ENCODE data around the gene MAML3.

Gene MAML3

GRCh38 chr4:140137671-140138070 lies 16.3 kb downstream of the MAML3 start:
- Histone ChIP-seq H3K27ac (replicated peaks) (no peak overlapping the region), H3K4me3 (replicated peaks; ENCODE audit: insufficient read depth, low read length) (no peak overlapping the region), H3K27me3 (ENCODE audit: insufficient read depth, poor library complexity, severe bottlenecking) (no peaks in the 10 kb centered on the region)
- DNase-seq (ENCODE audit: low read depth in 1 of 2, low spot score in 1 of 2), result no peak
- TF ChIP-seq REST (IDR thresholded peaks at IDR 0.05; ENCODE audit: insufficient replicate concordance, low read depth), result no peak
- TF ChIP-seq CTCF (IDR thresholded peaks at IDR 0.05; ENCODE audit: insufficient read depth, low read length), result no peak
- no peak for TF ChIP-seq GABPA (IDR thresholded peaks at IDR 0.05; ENCODE audit: low read depth)
- TF ChIP-seq POLR2AphosphoS5 (IDR thresholded peaks at IDR 0.05; ENCODE audit: low read depth), result no peak
- no peak for TF ChIP-seq SPI1 (IDR thresholded peaks at IDR 0.05; ENCODE audit: borderline replicate concordance, low read depth)

- no peaks in the 10 kb centered on the region for H3K27me3 ChIP-seq (ENCODE audit: insufficient read depth, poor library complexity, severe bottlenecking)
- no peak overlapping the region for H3K4me3 ChIP-seq (replicated peaks; ENCODE audit: insufficient read depth, low read length)
- no peak overlapping the region for H3K27ac ChIP-seq (replicated peaks)
- TF ChIP-seq CTCF (IDR thresholded peaks at IDR 0.05; ENCODE audit: insufficient read depth, low read length) (no peak), SPI1 (IDR thresholded peaks at IDR 0.05; ENCODE audit: borderline replicate concordance, low read depth) (peak; percentile 84), POLR2AphosphoS5 (IDR thresholded peaks at IDR 0.05; ENCODE audit: low read depth) (no peak)
- no peak for DNase-seq (ENCODE audit: low read depth in 1 of 2, low spot score in 1 of 2)
These were observed 17.5 kb downstream of the MAML3 start for GRCh38 chr4:140136509-140136908.

- no peak overlapping the region for H3K27ac ChIP-seq (replicated peaks)
- TF ChIP-seq GABPA (IDR thresholded peaks at IDR 0.05; ENCODE audit: low read depth) (no peak), POLR2AphosphoS5 (IDR thresholded peaks at IDR 0.05; ENCODE audit: low read depth) (no peak), CTCF (IDR thresholded peaks at IDR 0.05; ENCODE audit: insufficient read depth, low read length) (no peak), REST (IDR thresholded peaks at IDR 0.05; ENCODE audit: insufficient replicate concordance, low read depth) (no peak), SPI1 (IDR thresholded peaks at IDR 0.05; ENCODE audit: borderline replicate concordance, low read depth) (no peak)
- DNase-seq (ENCODE audit: low read depth in 1 of 2, low spot score in 1 of 2), result no peak
These were observed 18.4 kb downstream of the MAML3 start for GRCh38 chr4:140135529-140136088.

More at GRCh38 chr4:140135529-140136088, 18.4 kb downstream of the MAML3 start:
- Histone ChIP-seq H3K4me3 (replicated peaks; ENCODE audit: insufficient read depth, low read length) (no peak overlapping the region), H3K27me3 (ENCODE audit: insufficient read depth, poor library complexity, severe bottlenecking) (no peaks in the 10 kb centered on the region)

Measured in HL-60 (cell line).